Type B pancreatic cell (in vitro differentiated cells): Measurements from ENCODE around the gene IL4. TPM values are rescaled to one million over a fixed set of nuclear protein-coding genes. Genes with fewer than 3 reads are reported as not detected.
A peak's percentile ranks its signal among the peaks of the same experiment; 100 is the strongest.

Experiments
- DNase-seq: peaks from one replicate; pipeline ENCODE4 v3.0.0; 2021; ENCODE audit warnings: mixed read lengths; ENCODE audit not compliant: unreplicated experiment; ENCODE audit errors: extremely low spot score
- H3K27ac Mint-ChIP-seq: 2 replicates; pipeline ENCODE4 v1.8.0; 2021; ENCODE audit warnings: mild to moderate bottlenecking, mixed read lengths
- H3K27me3 Mint-ChIP-seq: 2 replicates; pipeline ENCODE4 v1.8.0; 2021; ENCODE audit warnings: mixed read lengths
- H3K36me3 Mint-ChIP-seq: 2 replicates; pipeline ENCODE4 v1.8.0; 2021; ENCODE audit warnings: mixed read lengths
- H3K4me1 Mint-ChIP-seq: one replicate; pipeline ENCODE4 v1.8.0; 2021; ENCODE audit warnings: mixed read lengths; ENCODE audit not compliant: unreplicated experiment
- H3K4me3 Mint-ChIP-seq: 2 replicates; pipeline ENCODE4 v1.8.0; 2021; ENCODE audit warnings: mild to moderate bottlenecking, mixed read lengths
- H3K9me3 Mint-ChIP-seq: 2 replicates; pipeline ENCODE4 v1.8.0; 2021; ENCODE audit warnings: mixed read lengths
- CTCF ChIP-seq: fragments of 200-600 bp; sonication (generic); conservative IDR thresholded peaks from 2 replicates; pipeline ENCODE4 v1.5.0; 2021; ENCODE audit warnings: antibody characterized with exemption, mild to moderate bottlenecking
- total RNA-seq: library from RNA; stranded (reverse); gene quantifications from 2 replicates; pipeline ENCODE4 v1.2.1, GENCODE V29; 2021; ENCODE audit warnings: low replicate concordance

IL4 gene
- total RNA-seq, 1 donor from 2014 or later, result not detected

GRCh38 chr5:132673488-132673887 is 301 bp upstream of the IL4 start:
- Mint-ChIP-seq H3K27me3 (peaks cover 7% of the 10 kb centered on the region), H3K4me3 (no peak overlapping the region), H3K27ac (no peak overlapping the region), H3K9me3 (peaks cover 4% of the 10 kb centered on the region), H3K4me1 (no peaks in the 10 kb centered on the region), H3K36me3 (no peaks in the 10 kb centered on the region)
- no peak for TF ChIP-seq CTCF
- no peak for DNase-seq

- H3K27ac Mint-ChIP-seq, result no peak overlapping the region
- no peak for TF ChIP-seq CTCF
- no peaks in the 10 kb centered on the region for H3K4me1 Mint-ChIP-seq
- peaks cover 3% of the 10 kb centered on the region for H3K27me3 Mint-ChIP-seq
- peaks cover 4% of the 10 kb centered on the region for H3K9me3 Mint-ChIP-seq
- H3K36me3 Mint-ChIP-seq, result no peaks in the 10 kb centered on the region
- H3K4me3 Mint-ChIP-seq, result no peak overlapping the region
- DNase-seq, result no peak
Measured at GRCh38 chr5:132674671-132675506, 1.1 kb downstream of the IL4 start.

- Mint-ChIP-seq H3K27me3 (no peaks in the 10 kb centered on the region), H3K36me3 (no peaks in the 10 kb centered on the region), H3K27ac (peak overlapping the region; percentile 8), H3K4me1 (no peaks in the 10 kb centered on the region), H3K4me3 (no peak overlapping the region), H3K9me3 (peaks cover 2% of the 10 kb centered on the region)
- DNase-seq, result peak; percentile 25
- no peak for TF ChIP-seq CTCF
Measured at GRCh38 chr5:132675936-132676689, 2.3 kb downstream of the IL4 start.

- Mint-ChIP-seq H3K36me3 (no peaks in the 10 kb centered on the region), H3K9me3 (no peaks in the 10 kb centered on the region), H3K27ac (peak overlapping the region; percentile 8), H3K4me3 (no peak overlapping the region), H3K27me3 (no peaks in the 10 kb centered on the region), H3K4me1 (no peaks in the 10 kb centered on the region)
- DNase-seq, result peak; percentile 27
- TF ChIP-seq CTCF, result no peak
Measured at GRCh38 chr5:132677191-132677590, 3.4 kb downstream of the IL4 start.

- Mint-ChIP-seq H3K4me3 (no peak overlapping the region), H3K4me1 (no peaks in the 10 kb centered on the region), H3K27me3 (no peaks in the 10 kb centered on the region), H3K36me3 (no peaks in the 10 kb centered on the region), H3K9me3 (no peaks in the 10 kb centered on the region), H3K27ac (no peak overlapping the region)
- DNase-seq, result peak; percentile 52
- no peak for TF ChIP-seq CTCF
Measured at GRCh38 chr5:132677682-132678400, 4.1 kb downstream of the IL4 start.
